ENCODE results near the gene ANKRD65.

GRCh38 chr1:1430114-1430982 is 9.3 kb upstream of the ANKRD65 start:
- TF ChIP-seq POLR2A (IDR thresholded peaks at IDR 0.05; ENCODE audit: low read depth, low read length), result no peak
- TF ChIP-seq POLR2AphosphoS5 (IDR thresholded peaks at IDR 0.05; ENCODE audit: low read depth, low read length), result no peak

Measured in GM12891 (cell line).